Measurements from ENCODE around the gene CCDC57. TPM values are rescaled to one million over a fixed set of nuclear protein-coding genes. Genes with fewer than 3 reads are reported as not detected.
A peak's percentile ranks its signal among the peaks of the same experiment; 100 is the strongest.

CCDC57 gene
- total and polyA plus RNA-seq, 2 of the 8 experiments (the other 6 are each of a cell fraction or from before 2014, with no cell fraction given): 8.4 to 12.9 TPM

GRCh38 chr17:82239401-82239925 is 26.8 kb upstream of the CCDC57 start:
- H3K4me2 ChIP-seq (ENCODE audit: insufficient read depth in 1 of 2, low read depth in 2 of 2, low read length in 2 of 2): no peak overlapping the region
- H2AK5ac ChIP-seq (ENCODE audit: low read depth, low read length): no peak overlapping the region
- no peak overlapping the region for H2BK15ac ChIP-seq (ENCODE audit: low read length)
- H3K27ac ChIP-seq (ENCODE audit: low read depth, low read length): no peak overlapping the region
- H3K36me3 ChIP-seq (ENCODE audit: control insufficient read depth in 2 of 4, insufficient read depth in 4 of 4, low read length in 3 of 4): peaks cover 11 to 31% (median 19%) of the 10 kb centered on the region in 4 experiments
- no peak overlapping the region for H2BK120ac ChIP-seq (replicated peaks; ENCODE audit: low read depth, low read length)
- H3K4ac ChIP-seq (replicated peaks; ENCODE audit: insufficient read length, low read depth, low read length): no peak overlapping the region
- no peak overlapping the region for H2BK12ac ChIP-seq (ENCODE audit: low read depth, low read length)
- H3K79me2 ChIP-seq (ENCODE audit: control insufficient read depth in 1 of 2, insufficient read depth in 2 of 2, low read length in 2 of 2): peaks cover 0 to 12% of the 10 kb centered on the region in 2 experiments; a peak in 1 of 4 replicates
- no peak overlapping the region for H2BK5ac ChIP-seq (ENCODE audit: low read depth, low read length)
- H4K91ac ChIP-seq (replicated peaks; ENCODE audit: insufficient read length, low read length): no peak overlapping the region
- H3K23ac ChIP-seq (ENCODE audit: insufficient read length): no peak overlapping the region
- no peak for FAIRE-seq
- H3K79me1 ChIP-seq (ENCODE audit: low read depth, low read length): peaks cover 6% of the 10 kb centered on the region
- H3K56ac ChIP-seq (replicated peaks; ENCODE audit: insufficient read length, low read depth, low read length): no peak overlapping the region
- no peak overlapping the region for H2BK20ac ChIP-seq (ENCODE audit: low read length)
- H3K18ac ChIP-seq (ENCODE audit: extremely low read depth, low read length): no peak overlapping the region
- 92% methylated on average over 13 of the region's 17 CpGs; no CpG with 5 or more reads in 1 of the 2 experiments for WGBS, 2 experiments (ENCODE audit: extremely low coverage in 1 of 2, insufficient coverage in 1 of 2, insufficient read length in 1 of 2, insufficient replicate concordance in 2 of 2, low coverage in 1 of 2, low lambda C conversion rate in 2 of 2, missing lambda C conversion rate in 1 of 2)
- H4K8ac ChIP-seq (ENCODE audit: extremely low read depth, insufficient read depth, low read length): peak overlapping the region; percentile 28; the same call in 1 of the 2 replicates
- H3K23me2 ChIP-seq (ENCODE audit: low read depth, low read length): no peaks in the 10 kb centered on the region; the same call in 1 of the 2 replicates
- no peaks in the 10 kb centered on the region; a peak in 1 of 4 replicates for H3K9me3 ChIP-seq (ENCODE audit: insufficient read depth in 2 of 2, low read depth in 1 of 2, low read length in 1 of 2)
- no peak overlapping the region for H3K9ac ChIP-seq (replicated peaks in 1 of 4; ENCODE audit: extremely low read depth in 1 of 4, low read depth in 3 of 4, low read length in 3 of 4)
- H4K20me1 ChIP-seq (replicated peaks in 1 of 2; ENCODE audit: control insufficient read depth in 1 of 2, insufficient read depth in 2 of 2, low read length in 2 of 2): peaks cover 25 to 35% of the 10 kb centered on the region in 2 experiments
- no peak overlapping the region for H2AFZ ChIP-seq (ENCODE audit: low read length)
- H3K14ac ChIP-seq (ENCODE audit: insufficient read length): no peak overlapping the region
- CTCF ChIA-PET (ENCODE audit: partially characterized antibody): interaction anchor here (1.2 to 1.8 kb wide), 2 partner anchors 61 to 132 kb away, joined by 3 to 5 read pairs; partner anchors contain the start of gene UTS2R
- no peak for DNase-seq (ENCODE audit: low read depth in 1 of 2, low spot score in 2 of 2)
- H4K5ac ChIP-seq (ENCODE audit: insufficient read length, low read depth, low read length): no peak overlapping the region
- H3K4me3 ChIP-seq (ENCODE audit: extremely low read depth in 1 of 4, insufficient read depth in 2 of 4, low read depth in 3 of 4, low read length in 4 of 4): no peak overlapping the region
- POLR2A ChIA-PET (ENCODE audit: partially characterized antibody): interaction anchor here (1.0 to 1.9 kb wide), 2 partner anchors 34 to 135 kb away, joined by 3 to 5 read pairs; partner anchors contain the start of gene CSNK1D
- H3K27me3 ChIP-seq (replicated peaks in 1 of 4; ENCODE audit: control insufficient read depth in 3 of 4, extremely low read depth in 1 of 4, insufficient read depth in 3 of 4, low read length in 3 of 4): no peaks in the 10 kb centered on the region; a peak in 1 of 7 replicates
- H3K4me1 ChIP-seq (replicated peaks in 1 of 4; ENCODE audit: control insufficient read depth in 3 of 4, insufficient read depth in 4 of 4, low read length in 3 of 4): peaks cover 0 to 5% (median 2%) of the 10 kb centered on the region in 4 experiments; a peak in 4 of 7 replicates
- TF ChIP-seq BCL11A (IDR thresholded peaks at IDR 0.05; ENCODE audit: low read depth in 2 of 2, low read length in 2 of 2) (no peak), KDM1A (IDR thresholded peaks at IDR 0.05; ENCODE audit: borderline replicate concordance, low read length) (no peak), SP2 (IDR thresholded peaks at IDR 0.05; ENCODE audit: low read length) (no peak), JUND (IDR thresholded peaks at IDR 0.05; ENCODE audit: low read length) (no peak), TAF7 (optimal IDR thresholded peaks at IDR 0.05; ENCODE audit: borderline replicate concordance, low read depth, low read length) (no peak), BACH1 (IDR thresholded peaks at IDR 0.05; ENCODE audit: low read length) (no peak), SIX5 (IDR thresholded peaks at IDR 0.05; ENCODE audit: low read depth, low read length) (no peak), RFX5 (IDR thresholded peaks at IDR 0.05; ENCODE audit: borderline replicate concordance, low read depth, low read length) (no peak), RAD21 (IDR thresholded peaks at IDR 0.05 in 1 of 2, conservative IDR thresholded peaks at IDR 0.05 in 1 of 2; ENCODE audit: low read depth in 2 of 2, low read length in 2 of 2) (no peak), FOSL1 (IDR thresholded peaks at IDR 0.05; ENCODE audit: insufficient read depth, low read depth, low read length) (no peak)
- TF ChIP-seq, protein P1, sequence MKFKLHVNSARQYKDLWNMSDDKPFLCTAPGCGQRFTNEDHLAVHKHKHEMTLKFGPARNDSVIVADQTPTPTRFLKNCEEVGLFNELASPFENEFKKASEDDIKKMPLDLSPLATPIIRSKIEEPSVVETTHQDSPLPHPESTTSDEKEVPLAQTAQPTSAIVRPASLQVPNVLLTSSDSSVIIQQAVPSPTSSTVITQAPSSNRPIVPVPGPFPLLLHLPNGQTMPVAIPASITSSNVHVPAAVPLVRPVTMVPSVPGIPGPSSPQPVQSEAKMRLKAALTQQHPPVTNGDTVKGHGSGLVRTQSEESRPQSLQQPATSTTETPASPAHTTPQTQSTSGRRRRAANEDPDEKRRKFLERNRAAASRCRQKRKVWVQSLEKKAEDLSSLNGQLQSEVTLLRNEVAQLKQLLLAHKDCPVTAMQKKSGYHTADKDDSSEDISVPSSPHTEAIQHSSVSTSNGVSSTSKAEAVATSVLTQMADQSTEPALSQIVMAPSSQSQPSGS (IDR thresholded peaks at IDR 0.05; ENCODE audit: low read length): no peak
